Body of pancreas (tissue), 4 donors: Measurements from ENCODE around the gene MUS81.

ENCODE experiments used
- CTCF ChIP-seq, 7 experiments: fragments of 450-650 bp in 4 of 7; fragments of 200-600 bp in 3 of 7; sonication (generic) in 3 of 7; IDR thresholded peaks; one replicate each; pipeline ENCODE4 v1.5.1; 2016 to 2019; ENCODE audit warnings: antibody characterized with exemption in 7 of 7
- POLR2A ChIP-seq, 3 donors: fragments of 450-650 bp; IDR thresholded peaks; one replicate each; pipeline ENCODE4 v1.6.1; 2016; ENCODE audit warnings: antibody characterized with exemption in 3 of 3, mild to moderate bottlenecking in 2 of 3

DNA sequence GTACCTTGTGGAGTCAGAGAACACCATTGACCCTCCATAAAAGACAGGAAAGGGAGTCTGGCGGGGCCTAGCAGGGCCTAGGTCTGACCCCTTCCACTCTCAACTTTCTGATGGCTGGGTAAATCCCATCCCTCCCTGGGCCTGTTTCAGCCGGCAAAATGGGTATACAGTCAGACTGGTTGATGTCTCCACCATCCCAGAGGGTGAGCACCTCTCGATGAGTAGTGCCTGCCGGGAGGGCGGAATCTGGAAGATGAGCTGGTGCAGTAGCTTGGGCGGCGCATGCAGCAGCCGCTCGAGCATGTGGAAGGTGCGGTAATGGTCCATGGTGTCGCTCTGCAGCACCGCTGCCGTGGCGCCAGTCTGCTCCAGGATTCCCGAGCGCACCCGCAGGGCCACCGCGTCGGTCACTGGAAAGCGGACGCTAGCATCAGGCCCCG lies 27.5 kb downstream of the MUS81 start:
- TF ChIP-seq CTCF (IDR thresholded peaks at IDR 0.05): no peak
- TF ChIP-seq POLR2A (IDR thresholded peaks at IDR 0.05): no peak
